Measurements from ENCODE around the gene NEUROD1.

The NEUROD1 gene

DNA sequence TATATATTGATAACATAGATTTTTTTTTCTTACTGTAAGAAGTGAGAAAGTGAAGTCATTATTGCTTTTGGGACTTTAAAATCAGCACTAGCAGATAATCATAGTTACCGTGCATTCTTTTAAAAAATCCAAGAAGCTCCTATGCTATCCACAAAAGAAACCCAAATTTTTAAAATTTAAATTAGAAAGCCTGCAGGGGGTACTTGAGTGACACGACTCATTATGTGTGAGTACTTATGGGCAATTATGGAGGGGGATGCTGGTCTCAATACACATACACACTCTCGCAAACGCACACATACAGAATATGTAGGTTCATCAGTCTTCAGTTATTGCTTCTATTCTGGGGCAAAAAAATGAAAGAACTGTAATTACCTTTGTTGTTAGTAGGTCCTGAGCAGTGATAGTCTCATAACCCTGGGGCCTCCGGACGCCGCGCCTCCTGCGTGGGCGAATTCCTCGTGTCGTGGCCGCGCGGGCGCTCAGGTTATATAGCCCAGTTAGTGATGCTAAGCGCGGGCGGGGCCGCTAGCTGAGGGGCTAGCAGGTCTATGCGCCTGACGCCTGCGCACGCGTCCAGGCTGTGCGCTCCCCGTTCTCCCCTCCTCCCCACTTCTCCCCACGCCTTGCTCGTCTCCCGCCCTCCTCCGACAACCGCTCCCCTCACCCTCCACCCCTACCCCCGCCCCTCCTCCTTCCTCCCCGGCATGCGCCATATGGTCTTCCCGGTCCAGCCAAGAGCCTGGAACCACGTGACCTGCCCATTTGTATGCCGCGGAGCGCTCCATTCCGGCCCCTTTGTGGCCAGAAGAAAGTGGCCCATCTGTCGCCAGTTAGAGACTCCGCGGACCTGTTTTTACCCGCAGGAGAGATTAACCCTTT is at the start of gene NEUROD1:
NEUROD1 (minus strand) TSS at position 463 of the 882 bp plus-strand sequence. CDS start 1,657 bp downstream, outside the sequence.
- Histone ChIP-seq H3K4me1 (ENCODE audit: control insufficient read depth, insufficient read depth, low read length) (peaks cover 3% of the 10 kb centered on the region; the same call in 1 of the 2 replicates), H3K4me3 (ENCODE audit: low read depth, low read length) (peak within 1 kb of the TSS; percentile 6), H3K9me3 (ENCODE audit: control insufficient read depth, insufficient read depth, low read depth, low read length) (no peaks in the 10 kb centered on the region), H3K36me3 (ENCODE audit: control insufficient read depth in 2 of 2, insufficient read depth in 1 of 2, low read length in 2 of 2) (no peaks in the 10 kb centered on the region), H3K27ac (ENCODE audit: extremely low read depth, low read depth, low read length) (no peak within 1 kb of the TSS)
- ChIA-PET POLR2A (no interaction called here), CTCF (interaction anchor here (0.6 kb wide), 1 partner anchor 107 kb away, joined by 3 read pairs; no protein-coding TSS in a partner anchor)
- TF ChIP-seq SP3 (tag by site-specific recombination; IDR thresholded peaks at IDR 0.05) (peak; percentile 43; the same call in 1 of the 2 replicates), ZNF629 (tag by site-specific recombination; IDR thresholded peaks at IDR 0.05) (no peak), SP7 (tag by site-specific recombination; IDR thresholded peaks at IDR 0.05) (peak; percentile 34; the same call in 1 of the 2 replicates), EGR2 (tag by site-specific recombination; IDR thresholded peaks at IDR 0.05; ENCODE audit: low read depth) (peak; percentile 79), KLF8 (tag by site-specific recombination; IDR thresholded peaks at IDR 0.05) (no peak), ZNF391 (tag by site-specific recombination; IDR thresholded peaks at IDR 0.05; ENCODE audit: borderline replicate concordance, low read depth) (no peak), ZNF239 (tag by site-specific recombination; IDR thresholded peaks at IDR 0.05) (no peak), PRDM1 (tag by site-specific recombination; IDR thresholded peaks at IDR 0.05) (no peak), ZNF335 (tag by site-specific recombination; conservative IDR thresholded peaks at IDR 0.05) (peak; percentile 50; the same call in 1 of the 2 replicates), FEZF1 (tag by site-specific recombination; IDR thresholded peaks at IDR 0.05) (peak; percentile 23; the same call in 1 of the 2 replicates), ZFP41 (tag by site-specific recombination; IDR thresholded peaks at IDR 0.05; ENCODE audit: borderline replicate concordance) (no peak), KLF1 (tag by site-specific recombination; IDR thresholded peaks at IDR 0.05) (0 out of 2 replicates have a peak, but pooled peaks have one; percentile 37), ZNF24 (tag by site-specific recombination; IDR thresholded peaks at IDR 0.05) (no peak), BCL11A (tag by site-specific recombination; IDR thresholded peaks at IDR 0.05; ENCODE audit: low read depth) (no peak), ZBTB8A (tag by site-specific recombination; IDR thresholded peaks at IDR 0.05) (peak; percentile 49; the same call in 1 of the 2 replicates), KLF16 (tag by site-specific recombination; IDR thresholded peaks at IDR 0.05) (0 out of 2 replicates have a peak, but pooled peaks have one; percentile 31), ZFHX2 (tag by site-specific recombination; conservative IDR thresholded peaks at IDR 0.05) (peak; percentile 84), SP2 (tag by site-specific recombination; IDR thresholded peaks at IDR 0.05) (peak; percentile 59)
- TF ChIP-seq, protein P1, sequence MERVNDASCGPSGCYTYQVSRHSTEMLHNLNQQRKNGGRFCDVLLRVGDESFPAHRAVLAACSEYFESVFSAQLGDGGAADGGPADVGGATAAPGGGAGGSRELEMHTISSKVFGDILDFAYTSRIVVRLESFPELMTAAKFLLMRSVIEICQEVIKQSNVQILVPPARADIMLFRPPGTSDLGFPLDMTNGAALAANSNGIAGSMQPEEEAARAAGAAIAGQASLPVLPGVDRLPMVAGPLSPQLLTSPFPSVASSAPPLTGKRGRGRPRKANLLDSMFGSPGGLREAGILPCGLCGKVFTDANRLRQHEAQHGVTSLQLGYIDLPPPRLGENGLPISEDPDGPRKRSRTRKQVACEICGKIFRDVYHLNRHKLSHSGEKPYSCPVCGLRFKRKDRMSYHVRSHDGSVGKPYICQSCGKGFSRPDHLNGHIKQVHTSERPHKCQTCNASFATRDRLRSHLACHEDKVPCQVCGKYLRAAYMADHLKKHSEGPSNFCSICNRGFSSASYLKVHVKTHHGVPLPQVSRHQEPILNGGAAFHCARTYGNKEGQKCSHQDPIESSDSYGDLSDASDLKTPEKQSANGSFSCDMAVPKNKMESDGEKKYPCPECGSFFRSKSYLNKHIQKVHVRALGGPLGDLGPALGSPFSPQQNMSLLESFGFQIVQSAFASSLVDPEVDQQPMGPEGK (tag by site-specific recombination; IDR thresholded peaks at IDR 0.05) = peak; percentile 52
- TF ChIP-seq, protein P2, sequence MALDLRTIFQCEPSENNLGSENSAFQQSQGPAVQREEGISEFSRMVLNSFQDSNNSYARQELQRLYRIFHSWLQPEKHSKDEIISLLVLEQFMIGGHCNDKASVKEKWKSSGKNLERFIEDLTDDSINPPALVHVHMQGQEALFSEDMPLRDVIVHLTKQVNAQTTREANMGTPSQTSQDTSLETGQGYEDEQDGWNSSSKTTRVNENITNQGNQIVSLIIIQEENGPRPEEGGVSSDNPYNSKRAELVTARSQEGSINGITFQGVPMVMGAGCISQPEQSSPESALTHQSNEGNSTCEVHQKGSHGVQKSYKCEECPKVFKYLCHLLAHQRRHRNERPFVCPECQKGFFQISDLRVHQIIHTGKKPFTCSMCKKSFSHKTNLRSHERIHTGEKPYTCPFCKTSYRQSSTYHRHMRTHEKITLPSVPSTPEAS (tag by site-specific recombination; IDR thresholded peaks at IDR 0.05) = no peak
- TF ChIP-seq, protein P3, sequence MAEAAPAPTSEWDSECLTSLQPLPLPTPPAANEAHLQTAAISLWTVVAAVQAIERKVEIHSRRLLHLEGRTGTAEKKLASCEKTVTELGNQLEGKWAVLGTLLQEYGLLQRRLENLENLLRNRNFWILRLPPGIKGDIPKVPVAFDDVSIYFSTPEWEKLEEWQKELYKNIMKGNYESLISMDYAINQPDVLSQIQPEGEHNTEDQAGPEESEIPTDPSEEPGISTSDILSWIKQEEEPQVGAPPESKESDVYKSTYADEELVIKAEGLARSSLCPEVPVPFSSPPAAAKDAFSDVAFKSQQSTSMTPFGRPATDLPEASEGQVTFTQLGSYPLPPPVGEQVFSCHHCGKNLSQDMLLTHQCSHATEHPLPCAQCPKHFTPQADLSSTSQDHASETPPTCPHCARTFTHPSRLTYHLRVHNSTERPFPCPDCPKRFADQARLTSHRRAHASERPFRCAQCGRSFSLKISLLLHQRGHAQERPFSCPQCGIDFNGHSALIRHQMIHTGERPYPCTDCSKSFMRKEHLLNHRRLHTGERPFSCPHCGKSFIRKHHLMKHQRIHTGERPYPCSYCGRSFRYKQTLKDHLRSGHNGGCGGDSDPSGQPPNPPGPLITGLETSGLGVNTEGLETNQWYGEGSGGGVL (tag by site-specific recombination; IDR thresholded peaks at IDR 0.05) = peak; percentile 80
- TF ChIP-seq, protein P4, sequence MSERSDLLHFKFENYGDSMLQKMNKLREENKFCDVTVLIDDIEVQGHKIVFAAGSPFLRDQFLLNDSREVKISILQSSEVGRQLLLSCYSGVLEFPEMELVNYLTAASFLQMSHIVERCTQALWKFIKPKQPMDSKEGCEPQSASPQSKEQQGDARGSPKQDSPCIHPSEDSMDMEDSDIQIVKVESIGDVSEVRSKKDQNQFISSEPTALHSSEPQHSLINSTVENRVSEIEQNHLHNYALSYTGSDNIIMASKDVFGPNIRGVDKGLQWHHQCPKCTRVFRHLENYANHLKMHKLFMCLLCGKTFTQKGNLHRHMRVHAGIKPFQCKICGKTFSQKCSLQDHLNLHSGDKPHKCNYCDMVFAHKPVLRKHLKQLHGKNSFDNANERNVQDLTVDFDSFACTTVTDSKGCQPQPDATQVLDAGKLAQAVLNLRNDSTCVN (tag by site-specific recombination; optimal IDR thresholded peaks at IDR 0.05) = peak; percentile 56
- TF ChIP-seq, protein P5, sequence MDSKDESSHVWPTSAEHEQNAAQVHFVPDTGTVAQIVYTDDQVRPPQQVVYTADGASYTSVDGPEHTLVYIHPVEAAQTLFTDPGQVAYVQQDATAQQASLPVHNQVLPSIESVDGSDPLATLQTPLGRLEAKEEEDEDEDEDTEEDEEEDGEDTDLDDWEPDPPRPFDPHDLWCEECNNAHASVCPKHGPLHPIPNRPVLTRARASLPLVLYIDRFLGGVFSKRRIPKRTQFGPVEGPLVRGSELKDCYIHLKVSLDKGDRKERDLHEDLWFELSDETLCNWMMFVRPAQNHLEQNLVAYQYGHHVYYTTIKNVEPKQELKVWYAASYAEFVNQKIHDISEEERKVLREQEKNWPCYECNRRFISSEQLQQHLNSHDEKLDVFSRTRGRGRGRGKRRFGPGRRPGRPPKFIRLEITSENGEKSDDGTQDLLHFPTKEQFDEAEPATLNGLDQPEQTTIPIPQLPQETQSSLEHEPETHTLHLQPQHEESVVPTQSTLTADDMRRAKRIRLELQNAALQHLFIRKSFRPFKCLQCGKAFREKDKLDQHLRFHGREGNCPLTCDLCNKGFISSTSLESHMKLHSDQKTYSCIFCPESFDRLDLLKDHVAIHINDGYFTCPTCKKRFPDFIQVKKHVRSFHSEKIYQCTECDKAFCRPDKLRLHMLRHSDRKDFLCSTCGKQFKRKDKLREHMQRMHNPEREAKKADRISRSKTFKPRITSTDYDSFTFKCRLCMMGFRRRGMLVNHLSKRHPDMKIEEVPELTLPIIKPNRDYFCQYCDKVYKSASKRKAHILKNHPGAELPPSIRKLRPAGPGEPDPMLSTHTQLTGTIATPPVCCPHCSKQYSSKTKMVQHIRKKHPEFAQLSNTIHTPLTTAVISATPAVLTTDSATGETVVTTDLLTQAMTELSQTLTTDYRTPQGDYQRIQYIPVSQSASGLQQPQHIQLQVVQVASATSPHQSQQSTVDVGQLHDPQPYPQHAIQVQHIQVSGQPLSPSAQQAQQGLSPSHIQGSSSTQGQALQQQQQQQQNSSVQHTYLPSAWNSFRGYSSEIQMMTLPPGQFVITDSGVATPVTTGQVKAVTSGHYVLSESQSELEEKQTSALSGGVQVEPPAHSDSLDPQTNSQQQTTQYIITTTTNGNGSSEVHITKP (tag by site-specific recombination; IDR thresholded peaks at IDR 0.05) = peak; percentile 52
- TF ChIP-seq, protein P6, sequence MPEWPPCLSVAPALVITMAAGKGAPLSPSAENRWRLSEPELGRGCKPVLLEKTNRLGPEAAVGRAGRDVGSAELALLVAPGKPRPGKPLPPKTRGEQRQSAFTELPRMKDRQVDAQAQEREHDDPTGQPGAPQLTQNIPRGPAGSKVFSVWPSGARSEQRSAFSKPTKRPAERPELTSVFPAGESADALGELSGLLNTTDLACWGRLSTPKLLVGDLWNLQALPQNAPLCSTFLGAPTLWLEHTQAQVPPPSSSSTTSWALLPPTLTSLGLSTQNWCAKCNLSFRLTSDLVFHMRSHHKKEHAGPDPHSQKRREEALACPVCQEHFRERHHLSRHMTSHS (tag by site-specific recombination; IDR thresholded peaks at IDR 0.05) = no peak
